AG08396 (cell line): ENCODE measurements around the gene NECAP2.
"Not testable (repeated sequence)": the region's sequence is repeated elsewhere in the genome, so short reads cannot be mapped to it uniquely, and the experiment has no call there.

ENCODE experiments used
- DNase-seq: peaks from one replicate; pipeline ENCODE4 v3.0.0; 2012; ENCODE audit warnings: low spot score, mixed read lengths

The NECAP2 gene

GRCh38 chr1:16425125-16426025 lies 15.1 kb upstream of the NECAP2 start:
- DNase-seq, result no peak

- no peak for DNase-seq
These were observed 9.9 kb upstream of the NECAP2 start for GRCh38 chr1:16430606-16431005.

- DNase-seq, result no peak
These were observed 7.5 kb upstream of the NECAP2 start for GRCh38 chr1:16433030-16433429.

- no peak for DNase-seq
These were observed 6.5 kb upstream of the NECAP2 start for GRCh38 chr1:16434007-16434406.

GRCh38 chr1:16434501-16434900 lies 6.0 kb upstream of the NECAP2 start:
- DNase-seq, result no peak

- DNase-seq, result no peak
These were observed 3.5 kb upstream of the NECAP2 start, which contains the start of gene SPATA21 for GRCh38 chr1:16436946-16437474. TSS of gene SPATA21 (minus strand) at chr1:16437424. CDS start at chr1:16431371, 6,053 bp downstream.

- no peak for DNase-seq
These were observed 2.0 kb upstream of the NECAP2 start for GRCh38 chr1:16438516-16438915.

- no peak for DNase-seq
These were observed 1.6 kb upstream of the NECAP2 start for GRCh38 chr1:16438924-16439323.

- no peak for DNase-seq
These were observed 424 bp upstream of the NECAP2 start for GRCh38 chr1:16440131-16440469.

GRCh38 chr1:16441282-16441665 lies 750 bp downstream of the NECAP2 start:
- peak; percentile 29 for DNase-seq

- no peak for DNase-seq
These were observed 1.7 kb downstream of the NECAP2 start for GRCh38 chr1:16442265-16442664.

- DNase-seq, result no peak
These were observed 2.4 kb downstream of the NECAP2 start for GRCh38 chr1:16442941-16443340.

- no peak for DNase-seq
These were observed 3.6 kb downstream of the NECAP2 start for GRCh38 chr1:16443975-16444770.

GRCh38 chr1:16445052-16445451 lies 4.5 kb downstream of the NECAP2 start:
- no peak for DNase-seq

- DNase-seq, result no peak
These were observed 5.6 kb downstream of the NECAP2 start for GRCh38 chr1:16446116-16446515.

GRCh38 chr1:16447641-16448040 lies 7.1 kb downstream of the NECAP2 start:
- no peak for DNase-seq

GRCh38 chr1:16449065-16449464 lies 8.5 kb downstream of the NECAP2 start:
- DNase-seq, result no peak

GRCh38 chr1:16449666-16450065 lies 9.1 kb downstream of the NECAP2 start:
- DNase-seq, result no peak

- no peak for DNase-seq
These were observed 10.4 kb downstream of the NECAP2 start for GRCh38 chr1:16450863-16451481.

GRCh38 chr1:16451841-16452528 lies 11.5 kb downstream of the NECAP2 start:
- no peak for DNase-seq

- DNase-seq, result not testable (repeated sequence)
These were observed 14.4 kb downstream of the NECAP2 start for GRCh38 chr1:16454909-16455308.

- not testable (repeated sequence) for DNase-seq
These were observed 15.6 kb downstream of the NECAP2 start for GRCh38 chr1:16456151-16456550.
